ENCODE results near the gene ZNF200.
A peak's percentile ranks its signal among the peaks of the same experiment; 100 is the strongest.
"Not testable (repeated sequence)": the region's sequence is repeated elsewhere in the genome, so short reads cannot be mapped to it uniquely, and the experiment has no call there.

The ZNF200 gene, protein sequence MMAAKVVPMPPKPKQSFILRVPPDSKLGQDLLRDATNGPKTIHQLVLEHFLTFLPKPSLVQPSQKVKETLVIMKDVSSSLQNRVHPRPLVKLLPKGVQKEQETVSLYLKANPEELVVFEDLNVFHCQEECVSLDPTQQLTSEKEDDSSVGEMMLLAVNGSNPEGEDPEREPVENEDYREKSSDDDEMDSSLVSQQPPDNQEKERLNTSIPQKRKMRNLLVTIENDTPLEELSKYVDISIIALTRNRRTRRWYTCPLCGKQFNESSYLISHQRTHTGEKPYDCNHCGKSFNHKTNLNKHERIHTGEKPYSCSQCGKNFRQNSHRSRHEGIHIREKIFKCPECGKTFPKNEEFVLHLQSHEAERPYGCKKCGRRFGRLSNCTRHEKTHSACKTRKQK

DNA sequence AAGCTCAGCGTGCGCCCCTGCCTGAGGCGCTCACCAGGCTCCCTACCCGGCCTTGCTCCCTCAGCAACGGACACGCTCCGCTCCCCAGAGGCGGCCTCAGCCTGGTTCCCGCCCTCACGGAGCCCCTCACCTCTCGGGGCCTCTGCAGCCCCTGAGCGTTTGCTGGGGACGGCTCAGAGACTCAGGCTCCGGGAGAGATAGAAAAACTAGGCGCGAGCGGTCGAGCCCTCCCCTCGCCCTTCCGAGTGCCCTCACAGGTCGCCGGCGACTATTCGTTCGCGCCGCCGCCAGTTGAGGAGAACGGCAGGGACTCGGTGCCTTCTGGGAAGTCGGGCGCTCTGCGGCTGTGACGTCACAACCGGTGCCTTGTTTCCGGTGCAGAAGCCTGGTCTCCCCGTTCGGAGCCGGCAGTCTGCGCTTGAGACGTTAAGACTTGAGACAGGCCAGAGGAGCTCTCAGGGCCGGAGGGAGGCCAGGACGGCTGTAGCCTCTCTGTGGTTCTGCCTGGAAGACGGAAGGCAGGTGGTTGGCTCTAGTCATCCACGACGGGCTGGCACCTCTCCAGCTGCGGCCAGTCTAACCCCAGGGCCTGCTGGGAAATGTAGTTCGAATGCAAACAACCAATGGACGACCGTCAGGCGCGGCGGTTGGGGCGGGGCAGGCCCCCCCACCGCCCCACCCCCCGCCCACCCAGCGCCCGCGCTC is at the start of gene ZNF200:
Gene ZNF200, minus strand, starts transcription at position 302 of the 705 bp plus-strand sequence. CDS start 1,403 bp downstream, outside the sequence.
- peak; percentile 90 for DNase-seq

DNA sequence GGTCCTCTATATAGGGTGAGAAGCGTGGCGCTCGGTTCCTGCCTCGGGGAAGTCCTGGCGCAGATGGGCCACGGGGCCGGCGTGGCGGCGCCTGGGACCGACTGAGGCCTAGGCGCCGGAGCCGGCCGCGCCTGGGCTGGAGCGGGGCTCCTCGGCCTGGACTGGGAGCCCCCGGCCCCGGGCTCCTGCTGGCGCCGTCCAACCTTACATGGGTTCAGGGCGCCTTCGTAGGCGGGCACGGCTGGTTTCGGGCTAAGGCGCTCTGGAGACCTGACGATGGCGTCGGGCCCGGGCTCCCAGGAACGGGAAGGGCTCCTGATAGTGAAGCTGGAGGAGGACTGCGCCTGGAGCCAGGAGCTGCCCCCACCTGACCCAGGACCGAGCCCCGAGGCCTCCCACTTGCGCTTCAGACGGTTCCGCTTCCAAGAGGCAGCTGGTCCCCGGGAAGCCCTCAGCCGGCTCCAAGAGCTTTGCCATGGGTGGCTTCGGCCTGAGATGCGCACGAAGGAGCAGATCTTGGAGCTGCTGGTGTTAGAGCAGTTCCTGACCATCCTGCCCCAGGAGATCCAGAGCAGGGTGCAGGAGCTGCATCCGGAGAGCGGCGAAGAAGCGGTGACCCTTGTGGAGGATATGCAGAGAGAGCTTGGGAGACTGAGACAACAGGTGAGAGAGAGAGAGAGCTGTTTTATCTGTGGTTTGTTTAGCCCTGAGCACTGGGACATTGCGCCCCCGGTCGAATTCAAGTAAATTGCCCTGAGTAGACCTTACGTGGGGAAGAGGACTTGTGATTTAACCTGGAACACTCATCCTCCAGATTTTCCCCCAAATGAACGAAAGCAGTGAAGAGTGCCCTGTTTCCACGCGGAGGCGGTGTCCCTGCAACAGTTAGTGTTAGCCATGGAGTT is 48.8 kb upstream of the ZNF200 start:
- DNase-seq: no peak

DNA sequence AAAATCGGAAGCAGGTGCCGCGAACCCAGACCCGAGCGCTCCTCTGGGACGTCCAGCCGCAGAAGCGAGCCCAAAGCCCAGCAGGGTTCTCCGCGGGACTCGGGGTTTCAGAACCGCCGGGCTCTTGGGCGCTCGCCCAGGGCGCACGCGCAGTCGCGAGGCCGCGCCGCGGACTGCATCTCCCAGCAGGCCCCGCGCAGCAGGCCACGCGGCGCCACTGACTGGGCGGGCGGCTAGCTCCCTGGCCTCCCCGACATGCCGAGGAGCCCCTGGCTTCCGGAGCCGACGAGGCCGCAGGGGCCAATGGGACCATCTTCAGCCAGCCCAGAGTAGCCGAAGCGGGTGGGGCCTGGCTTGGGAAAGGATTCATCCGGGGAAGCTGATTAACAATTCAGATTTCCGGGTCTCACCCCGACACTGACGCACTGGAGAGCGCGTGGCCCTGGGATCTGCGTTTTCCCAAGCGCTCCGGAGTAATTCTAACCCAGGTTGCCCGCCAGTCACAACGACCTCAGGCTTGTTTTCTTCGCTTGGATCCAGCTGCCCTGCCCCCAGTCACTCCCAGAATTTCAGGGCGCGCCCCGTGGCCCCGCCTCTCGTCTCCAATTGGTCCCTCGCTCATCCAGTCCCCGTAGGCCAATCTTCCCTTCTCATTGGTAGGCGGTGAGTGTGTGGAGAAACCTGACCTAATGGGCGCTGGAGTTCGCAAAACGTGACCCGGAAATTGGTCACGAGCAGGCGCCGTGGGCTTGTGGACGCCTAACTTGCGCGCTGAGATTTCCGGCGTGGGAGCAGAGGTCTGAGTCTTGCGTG is 48.0 kb upstream of the ZNF200 start, which contains the start of gene ZNF263:
Gene ZNF263, plus strand, starts transcription at position 762 of the 813 bp plus-strand sequence. CDS start 328 bp downstream, outside the sequence.
- DNase-seq: peak; percentile 92

DNA sequence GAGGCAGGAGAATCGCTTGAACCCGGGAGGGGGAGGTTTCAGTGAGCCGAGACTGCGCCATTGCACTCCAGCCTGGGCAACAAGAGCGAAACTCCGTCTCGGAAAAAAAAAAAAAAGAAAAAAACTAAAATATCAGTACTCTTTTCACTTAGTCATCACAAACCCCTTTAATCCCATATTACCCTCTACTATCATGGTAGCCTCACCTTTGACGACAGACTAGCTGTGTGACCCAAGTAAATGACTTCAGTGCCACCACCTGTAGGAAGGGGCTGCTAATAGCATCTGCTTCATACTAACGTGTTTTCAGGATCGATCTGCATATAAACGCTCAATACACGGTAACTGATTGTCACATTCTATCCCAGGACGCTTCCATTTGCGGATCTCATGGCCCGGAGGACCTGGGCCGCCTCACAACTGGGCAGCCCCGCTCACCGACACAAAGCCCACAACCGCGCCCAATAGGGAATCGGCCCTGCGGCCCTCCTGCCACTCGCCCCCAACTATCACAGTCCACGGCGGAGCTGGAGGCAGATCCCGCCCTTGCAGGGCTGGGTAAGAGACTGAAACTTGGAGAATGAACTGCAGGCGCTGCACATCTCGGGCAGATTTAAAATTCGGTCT is 47.3 kb upstream of the ZNF200 start:
- peak; percentile 69 for DNase-seq

DNA sequence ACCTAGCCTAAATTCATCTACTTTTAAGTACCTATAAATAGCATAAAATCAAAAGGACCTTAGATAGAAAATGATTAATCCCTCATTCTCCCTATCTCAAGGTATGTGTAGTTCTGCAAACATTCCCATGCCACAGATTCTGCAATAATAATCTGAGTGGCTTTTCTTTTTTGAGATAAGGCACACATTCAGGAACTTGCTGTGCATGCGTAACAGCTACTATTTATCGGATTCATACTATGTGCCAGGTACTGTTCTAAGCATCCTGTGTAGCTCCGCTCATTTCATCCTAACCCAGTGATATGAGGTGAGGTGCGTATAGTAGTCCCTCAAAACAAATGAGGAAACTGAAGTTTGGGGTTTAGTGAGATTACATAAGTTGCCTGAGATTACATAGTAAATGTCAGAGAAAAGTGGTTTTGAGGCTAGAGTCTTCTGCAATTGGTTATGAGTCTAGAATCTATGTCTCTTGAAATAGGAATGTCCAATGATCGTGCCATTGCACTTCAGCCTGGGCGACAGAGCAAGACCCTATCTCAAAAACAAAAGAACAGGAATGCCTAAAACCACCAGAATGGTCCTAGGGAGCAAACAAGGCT is 46.4 kb upstream of the ZNF200 start:
- DNase-seq: no peak

DNA sequence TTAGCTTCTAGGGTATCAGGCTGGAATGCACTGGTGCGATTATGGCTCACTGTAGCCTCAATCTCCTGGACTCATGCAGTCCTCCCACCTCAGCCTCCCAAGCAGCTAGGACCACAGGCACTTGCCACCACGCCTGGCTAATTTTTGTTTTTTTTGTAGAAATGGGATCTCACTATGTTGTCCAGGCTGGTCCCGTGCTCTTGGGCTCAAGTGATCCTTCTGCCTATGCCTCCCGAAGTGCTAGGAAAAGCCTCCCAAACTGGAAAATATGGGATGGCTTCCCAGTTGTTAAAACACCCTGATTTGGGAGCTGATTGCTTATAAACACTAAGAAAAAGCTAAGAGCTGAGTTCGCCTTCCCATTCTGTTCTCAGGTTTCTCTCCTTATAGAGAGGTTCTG is 41.7 kb upstream of the ZNF200 start:
- DNase-seq: no peak

DNA sequence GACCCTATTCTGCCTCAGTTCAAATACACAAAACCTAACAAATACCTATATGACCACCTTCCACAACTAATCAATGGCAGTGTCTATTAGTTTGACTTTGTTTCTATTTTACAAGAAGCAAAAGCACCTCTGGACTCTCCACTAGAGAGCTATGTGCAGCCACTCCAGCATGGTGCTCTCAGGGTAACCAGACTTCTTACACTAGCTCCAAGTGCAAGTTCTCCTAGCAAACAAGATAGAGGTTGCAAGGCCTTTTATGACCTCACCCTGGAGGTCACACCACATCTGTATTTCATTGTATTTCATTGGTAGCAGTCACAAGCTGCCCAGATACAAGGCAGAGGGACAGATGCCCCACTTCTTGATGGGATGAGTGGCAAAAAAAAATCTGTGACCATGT is 40.0 kb upstream of the ZNF200 start:
- DNase-seq: no peak

DNA sequence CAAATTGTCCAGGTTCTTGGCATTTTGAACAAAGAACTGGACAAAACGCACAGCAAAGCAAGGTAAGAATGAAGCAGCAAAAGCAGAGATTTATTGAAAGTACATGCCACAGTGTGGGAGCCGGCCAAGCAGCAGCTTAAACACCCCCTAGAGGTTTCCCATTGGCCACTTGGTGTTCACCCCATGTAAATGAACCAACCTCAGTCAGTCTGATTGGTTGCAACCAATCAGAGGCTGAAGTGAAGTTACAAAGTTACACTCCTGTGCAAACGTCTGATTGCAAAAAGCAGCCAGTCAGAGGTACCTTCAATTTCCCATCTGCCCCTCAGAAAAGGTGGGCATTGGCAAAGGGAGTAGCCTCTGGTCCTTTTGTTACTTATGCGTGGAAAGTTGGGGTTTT is 39.5 kb upstream of the ZNF200 start:
- DNase-seq: no peak

DNA sequence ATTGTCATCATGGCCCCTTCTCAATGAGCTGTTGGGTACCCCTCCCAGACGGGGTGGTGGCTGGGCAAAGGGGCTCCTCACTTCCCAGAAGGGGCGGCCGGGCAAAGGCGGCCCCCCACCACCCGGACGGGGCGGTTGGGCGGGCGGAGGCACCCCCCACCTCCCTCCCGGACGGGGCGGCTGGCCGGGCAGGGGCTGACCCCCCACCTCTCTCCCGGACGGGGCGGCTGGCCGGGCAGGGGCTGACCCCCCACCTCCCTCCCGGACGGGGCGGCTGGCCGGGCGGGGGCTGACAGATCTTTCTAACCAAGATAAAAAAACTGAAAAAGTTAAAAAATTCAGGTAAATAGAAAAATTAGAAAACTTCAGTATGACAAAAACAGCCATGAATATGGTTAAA is 36.3 kb upstream of the ZNF200 start:
- not testable (repeated sequence) for DNase-seq

DNA sequence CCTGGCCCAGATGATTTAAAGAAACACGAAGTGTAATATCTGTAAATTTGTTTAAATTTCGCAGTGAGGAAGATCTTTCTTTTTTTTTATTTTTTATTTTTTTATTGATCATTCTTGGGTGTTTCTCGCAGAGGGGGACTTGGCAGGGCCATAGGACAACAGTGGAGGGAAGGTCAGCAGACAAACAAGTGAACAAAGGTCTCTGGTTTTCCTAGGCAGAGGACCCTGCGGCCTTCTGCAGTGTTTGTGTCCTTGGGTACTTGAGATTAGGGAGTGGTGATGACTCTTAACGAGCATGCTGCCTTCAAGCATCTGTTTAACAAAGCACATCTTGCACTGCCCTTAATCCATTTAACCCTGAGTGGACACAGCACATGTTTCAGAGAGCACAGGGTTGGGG is 35.8 kb upstream of the ZNF200 start:
- not testable (repeated sequence) for DNase-seq

DNA sequence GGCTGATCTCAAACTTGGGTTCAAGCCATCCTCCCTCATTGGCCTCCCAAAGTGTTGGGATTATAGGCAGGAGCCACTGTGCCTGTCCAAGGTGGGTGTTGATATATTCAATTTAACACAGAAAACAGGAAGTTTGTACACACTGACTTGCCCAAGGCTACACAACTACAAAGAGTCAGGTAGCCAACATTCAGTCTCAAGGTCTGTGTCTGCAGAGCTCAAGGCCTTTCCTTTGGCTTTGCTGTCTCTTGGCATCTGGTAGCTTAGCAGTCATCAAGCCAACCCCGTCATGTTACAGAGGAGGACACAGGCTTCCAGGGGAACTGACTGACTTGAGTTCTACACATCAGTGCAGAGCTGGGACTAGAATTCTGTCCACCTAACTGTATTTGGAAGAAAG is 33.3 kb upstream of the ZNF200 start:
- DNase-seq: no peak

DNA sequence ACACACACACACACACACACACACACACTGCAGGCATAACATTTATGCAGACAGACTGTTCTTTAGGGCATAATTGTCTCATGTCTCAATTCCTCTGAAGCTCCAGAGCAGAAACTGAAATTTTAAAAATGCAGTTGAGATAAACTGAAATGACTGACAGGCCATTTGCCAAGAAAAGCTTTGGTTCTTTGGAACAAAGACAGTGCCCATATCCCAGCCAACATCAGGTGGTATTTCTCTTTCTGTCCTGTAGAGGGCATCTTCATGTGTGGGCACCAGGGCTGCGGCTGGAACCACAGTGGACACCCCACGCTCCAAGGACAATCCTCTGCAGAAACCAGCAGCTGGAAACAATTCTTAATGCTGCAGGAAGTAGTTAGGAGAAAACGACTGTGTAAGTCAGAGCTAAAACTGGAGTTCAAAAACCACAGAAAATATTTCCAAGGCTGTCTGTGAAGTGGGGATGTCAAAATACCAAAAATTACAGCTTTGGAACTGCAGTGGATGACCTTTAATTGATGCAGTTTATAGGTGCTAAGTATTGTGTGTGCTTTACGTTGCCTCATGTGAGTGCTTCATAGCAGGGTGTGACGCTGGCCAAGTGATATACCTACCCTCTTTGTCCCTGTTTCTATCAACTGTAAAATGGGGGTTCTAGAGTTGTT is 32.0 kb upstream of the ZNF200 start:
- DNase-seq: no peak

DNA sequence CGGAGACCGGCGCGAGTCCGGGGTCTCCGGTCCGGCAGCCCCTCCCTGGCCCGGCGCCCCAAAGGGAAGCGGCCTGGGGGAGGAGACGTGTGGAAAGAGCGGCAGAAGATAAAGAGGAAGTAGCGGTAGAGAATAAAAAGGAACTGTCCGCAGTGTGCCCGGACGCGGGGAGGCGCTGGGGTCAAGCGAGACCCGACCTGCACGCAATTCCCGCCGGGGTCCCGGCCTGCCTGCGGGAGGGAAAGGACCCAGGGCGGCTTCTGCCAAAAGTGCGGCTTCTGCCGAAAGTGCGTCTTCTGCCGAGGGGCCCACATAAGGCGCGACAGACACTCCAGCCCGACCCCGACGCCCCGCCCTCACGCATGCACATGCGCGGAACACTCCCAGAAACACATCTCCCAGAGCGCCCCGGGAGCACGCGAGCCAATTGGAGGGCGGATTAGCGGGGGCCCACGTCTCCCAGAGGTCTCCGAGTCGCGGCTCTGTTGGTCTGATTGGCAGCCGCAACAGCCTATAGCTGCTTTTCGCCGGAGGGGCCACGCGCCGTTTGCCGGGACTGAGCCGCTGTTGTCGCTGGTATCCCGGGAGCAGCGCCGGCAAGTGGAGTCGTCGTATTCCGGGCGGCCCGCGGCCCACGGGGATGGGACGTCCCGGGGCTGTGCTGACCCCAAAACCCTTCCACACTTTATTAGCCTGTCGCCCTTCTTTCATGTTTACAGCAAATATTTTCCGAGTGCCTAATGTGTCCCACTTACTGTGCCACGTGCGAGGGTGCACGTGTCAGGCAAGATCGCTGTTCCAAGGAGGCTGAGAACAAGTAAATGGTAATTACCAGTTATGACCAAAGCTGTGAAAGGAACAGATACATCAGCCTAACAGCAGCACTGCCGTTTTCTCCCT is 29.4 kb upstream of the ZNF200 start:
- DNase-seq: peak; percentile 84

DNA sequence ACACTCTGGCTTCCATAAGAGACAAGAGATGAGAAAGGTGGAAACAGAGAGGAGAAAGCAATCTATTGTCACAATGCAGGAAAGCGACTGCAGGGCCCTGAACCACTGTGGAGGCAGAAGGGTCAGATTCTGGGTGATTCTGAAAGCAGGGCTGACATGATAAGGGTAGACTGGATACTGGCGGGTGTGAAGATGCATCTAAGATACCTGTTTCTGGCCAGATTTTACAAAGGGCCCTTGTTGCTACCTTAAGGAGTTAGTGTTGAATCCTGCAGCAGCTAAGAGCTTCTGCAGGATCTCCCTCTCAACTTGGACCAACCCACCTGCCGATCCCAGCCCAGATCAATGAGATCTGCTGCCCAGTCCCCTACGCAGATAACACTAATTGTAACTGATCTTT is 27.6 kb upstream of the ZNF200 start:
- DNase-seq: no peak

DNA sequence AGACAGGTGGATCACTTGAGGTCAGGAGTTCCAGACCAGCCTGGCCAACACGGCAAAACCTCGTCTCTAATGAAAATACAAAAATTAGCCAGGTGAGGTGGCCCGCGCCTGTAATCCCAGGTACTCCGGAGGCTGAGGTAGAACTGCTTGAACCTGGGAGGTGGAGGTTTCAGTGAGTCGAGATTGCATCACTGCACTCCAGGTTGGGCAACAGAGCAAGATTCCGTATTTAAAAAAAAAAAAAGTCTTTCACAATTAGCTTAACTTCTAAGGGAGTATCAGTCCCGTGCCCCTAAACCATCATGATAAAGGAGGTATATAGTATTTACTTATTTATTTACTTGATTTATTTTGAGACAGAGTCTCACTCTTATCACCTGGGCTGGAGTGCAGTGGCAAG is 24.9 kb upstream of the ZNF200 start:
- DNase-seq: no peak

DNA sequence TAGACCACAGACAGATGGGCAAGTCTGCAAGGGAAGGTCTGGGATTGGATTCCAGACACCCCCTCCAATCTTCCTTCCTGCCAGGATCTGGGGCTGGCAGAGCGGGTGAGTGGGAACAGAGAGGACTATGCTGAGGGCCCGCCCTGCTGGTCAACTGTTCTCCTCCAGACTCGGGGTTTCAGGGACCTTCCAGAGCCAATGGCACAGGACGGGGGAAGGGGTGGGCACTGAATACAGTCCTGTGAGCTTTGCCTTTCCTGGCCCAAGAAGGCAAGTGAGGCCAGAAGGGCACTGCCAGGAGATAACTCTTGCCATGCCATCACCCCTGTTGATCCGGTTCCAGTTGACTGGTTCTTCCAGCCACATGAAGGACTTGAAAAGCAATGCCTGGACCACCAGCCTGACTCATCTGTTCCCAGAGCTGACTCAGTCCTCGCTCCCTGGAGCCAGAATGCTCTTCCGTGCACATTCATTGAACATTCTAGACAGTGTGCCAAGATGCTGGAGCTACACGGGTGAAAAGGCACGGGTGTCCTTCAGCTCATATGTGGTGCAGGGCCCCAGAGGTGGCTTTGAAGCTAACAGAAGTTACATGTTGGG is 22.0 kb upstream of the ZNF200 start:
- DNase-seq: no peak

DNA sequence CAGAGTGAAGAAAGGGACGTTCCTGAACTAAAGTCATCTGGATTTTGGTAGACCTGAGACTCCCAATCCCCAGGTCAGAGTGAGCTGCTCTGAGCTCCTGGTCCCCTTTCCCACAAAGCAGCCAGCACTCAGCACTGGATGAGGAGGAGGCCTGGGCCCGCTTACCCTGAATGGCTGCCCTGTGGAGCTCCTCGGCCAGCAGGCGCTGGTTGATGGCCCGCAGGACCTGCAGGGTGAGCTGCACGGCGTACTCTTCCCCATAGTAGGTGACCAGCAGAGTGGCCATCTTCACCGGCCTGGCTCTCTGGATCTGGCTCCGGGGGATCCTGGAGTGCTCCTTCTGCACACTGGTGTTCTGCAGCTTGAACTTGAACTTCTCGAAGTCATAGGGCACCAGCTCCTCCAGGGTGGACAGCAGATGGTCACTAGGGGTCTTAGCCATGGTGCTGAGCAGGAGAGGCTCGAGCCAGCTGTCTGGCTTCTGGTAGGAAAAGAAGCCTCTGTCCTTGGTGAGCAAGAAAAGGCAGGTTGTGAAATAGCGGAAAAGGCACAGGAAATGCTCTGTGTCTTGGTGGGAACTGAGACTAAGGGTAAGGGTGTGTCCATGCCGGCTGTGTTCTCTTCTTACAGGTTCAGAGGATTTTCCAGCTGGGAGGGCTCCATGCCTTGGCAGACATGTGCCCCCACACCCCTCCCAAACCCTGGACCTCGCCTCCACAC is 21.3 kb upstream of the ZNF200 start, which contains the start of gene MEFV:
Gene MEFV, minus strand, starts transcription at position 488 of the 720 bp plus-strand sequence. Its CDS starts 46 bp downstream, at position 442.
- no peak for DNase-seq

DNA sequence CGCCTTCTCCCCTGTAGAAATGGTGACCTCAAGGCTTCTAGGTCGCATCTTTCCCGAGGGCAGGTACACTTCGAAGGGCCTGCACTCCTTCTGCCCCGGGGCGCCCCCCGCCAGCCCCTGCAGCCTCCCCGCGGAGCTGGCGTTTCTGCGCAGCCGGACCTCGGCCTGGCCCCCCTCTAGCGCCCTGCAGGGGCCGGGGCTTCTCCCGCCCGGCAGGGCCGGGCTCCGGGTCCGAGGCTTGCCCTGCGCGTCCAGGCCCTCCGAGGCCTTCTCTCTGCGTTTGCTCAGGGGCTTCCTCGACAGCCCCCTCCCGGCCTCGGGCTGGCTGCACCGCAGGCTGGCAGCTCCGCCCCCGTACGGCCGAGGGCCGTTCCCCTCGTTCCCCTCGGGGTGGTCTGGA is 19.4 kb upstream of the ZNF200 start:
- DNase-seq: no peak

Measured in NCI-H510A treated with DMSO at 0.1 percent for 48 hours (cell line).